ENCODE data around the gene AP2A1. TPM values are rescaled to one million over a fixed set of nuclear protein-coding genes. Genes with fewer than 3 reads are reported as not detected.

Gene AP2A1
- total RNA-seq = 128 and 138 TPM in 2 replicates

DNA sequence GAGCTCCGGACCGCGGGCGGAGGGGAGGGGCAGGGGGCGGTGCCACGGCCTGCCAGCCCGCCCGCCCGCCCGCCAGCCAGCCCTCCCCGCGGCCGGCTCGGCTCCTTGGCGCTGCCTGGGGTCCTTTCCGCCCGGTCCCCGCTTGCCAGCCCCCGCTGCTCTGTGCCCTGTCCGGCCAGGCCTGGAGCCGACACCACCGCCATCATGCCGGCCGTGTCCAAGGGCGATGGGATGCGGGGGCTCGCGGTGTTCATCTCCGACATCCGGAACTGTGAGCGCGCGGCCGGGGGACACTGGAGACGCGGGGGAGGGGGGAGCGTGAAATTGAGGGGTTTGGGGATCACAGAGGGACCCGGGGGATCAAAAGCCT is at the start of gene AP2A1:
Gene AP2A1 (plus strand): TSS at position 72 of the 370 bp plus-strand sequence. CDS start 133 bp downstream, at position 205.

DNA sequence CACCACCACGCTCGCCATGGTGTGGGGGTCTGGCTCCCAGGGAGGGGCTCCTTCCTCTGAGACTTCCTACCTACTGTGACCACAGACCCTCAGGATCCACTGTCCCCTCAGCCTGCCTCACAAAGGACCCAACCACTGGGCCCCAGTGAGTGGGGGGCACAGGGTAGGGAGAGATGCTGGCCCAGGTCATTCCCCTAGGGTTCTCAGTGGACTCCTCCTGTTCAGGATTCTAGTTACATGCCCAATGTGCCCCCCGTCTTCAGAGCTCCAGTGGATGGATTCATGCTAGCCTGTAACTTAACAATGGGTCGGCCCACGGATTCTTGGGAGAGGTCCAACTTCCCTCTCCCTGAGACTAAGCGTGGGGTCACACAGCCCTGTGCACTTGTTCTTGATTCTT is 3.6 kb upstream of the AP2A1 start, which contains the start of gene TSKS:
Gene TSKS (minus strand): TSS at position 77 of the 400 bp plus-strand sequence. CDS start 59 bp downstream, at position 18.

DNA sequence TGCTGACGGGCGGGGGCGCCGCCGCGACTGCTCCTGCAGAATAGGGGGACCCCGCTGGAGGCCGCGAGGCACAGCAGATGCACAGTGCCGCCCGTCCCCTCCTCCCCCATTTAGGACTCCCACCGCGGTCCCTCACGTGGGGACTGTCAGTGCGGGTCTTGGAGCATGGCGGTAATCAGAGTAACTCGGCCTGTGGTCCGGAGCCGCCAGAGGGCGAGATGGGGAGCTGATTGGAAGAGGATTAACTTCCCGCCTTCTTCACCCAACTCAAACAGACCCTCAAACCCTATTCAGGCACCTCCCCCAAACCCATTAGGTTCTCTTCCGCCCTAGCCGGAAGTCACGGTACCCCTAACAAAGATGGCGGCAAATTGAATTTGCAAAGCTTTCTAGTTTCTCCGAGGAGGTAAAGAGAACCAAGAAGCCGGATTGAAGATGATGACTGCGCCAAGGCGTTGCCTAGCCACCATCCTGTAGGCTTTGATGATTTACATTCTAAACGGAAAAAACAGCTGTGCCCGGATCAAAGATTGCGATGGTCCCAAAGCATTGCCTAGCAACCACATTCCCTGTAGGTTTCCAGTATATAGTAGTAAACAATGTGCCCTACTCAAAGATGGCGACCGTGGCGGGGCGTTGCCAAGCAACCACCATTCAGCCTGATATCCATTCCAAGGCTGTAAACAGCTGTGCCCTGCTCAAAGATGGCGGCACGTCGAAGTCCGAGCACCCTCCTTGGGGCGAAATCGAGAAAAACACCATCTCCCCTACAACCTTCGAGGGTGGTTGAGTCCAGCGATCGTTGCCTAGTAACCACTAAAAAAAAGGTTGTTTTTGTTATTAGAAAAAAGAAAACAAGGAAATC is 46.4 kb downstream of the AP2A1 start, which contains the start of gene FUZ:
Gene FUZ (minus strand): TSS at position 296 of the 865 bp plus-strand sequence. CDS start 186 bp downstream, at position 110.

DNA sequence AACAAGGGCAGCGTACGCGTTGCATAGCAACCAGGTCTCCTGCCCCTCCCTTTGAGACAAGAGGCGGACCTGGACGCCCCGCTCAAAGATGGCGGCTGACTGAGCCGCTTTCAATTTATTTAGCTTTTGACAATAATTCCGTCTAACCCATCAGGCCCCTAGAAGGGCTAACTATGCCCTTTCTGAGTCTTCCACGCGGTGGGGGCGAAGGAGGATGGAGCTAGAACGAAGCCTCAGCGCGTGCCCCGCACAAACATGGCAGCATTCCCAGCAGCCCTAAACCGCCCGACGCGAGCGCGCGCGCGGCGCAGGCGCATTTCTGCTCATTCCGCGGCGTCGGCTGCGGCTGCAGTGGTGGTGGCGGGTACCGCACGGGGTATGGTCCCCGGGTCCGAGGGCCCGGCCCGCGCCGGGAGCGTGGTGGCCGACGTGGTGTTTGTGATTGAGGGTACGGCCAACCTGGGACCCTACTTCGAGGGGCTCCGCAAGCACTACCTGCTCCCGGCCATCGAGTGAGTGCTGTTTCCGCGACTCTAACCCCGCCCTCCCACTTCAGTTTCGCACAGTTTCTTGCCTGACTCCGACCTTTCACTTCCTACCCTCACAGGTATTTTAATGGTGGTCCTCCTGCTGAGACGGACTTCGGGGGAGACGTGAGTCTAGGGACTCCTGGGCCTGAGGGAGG is 51.3 kb downstream of the AP2A1 start, which contains the start of gene MED25:
Gene MED25 (plus strand): TSS at position 326 of the 685 bp plus-strand sequence. CDS start 53 bp downstream, at position 379.

DNA sequence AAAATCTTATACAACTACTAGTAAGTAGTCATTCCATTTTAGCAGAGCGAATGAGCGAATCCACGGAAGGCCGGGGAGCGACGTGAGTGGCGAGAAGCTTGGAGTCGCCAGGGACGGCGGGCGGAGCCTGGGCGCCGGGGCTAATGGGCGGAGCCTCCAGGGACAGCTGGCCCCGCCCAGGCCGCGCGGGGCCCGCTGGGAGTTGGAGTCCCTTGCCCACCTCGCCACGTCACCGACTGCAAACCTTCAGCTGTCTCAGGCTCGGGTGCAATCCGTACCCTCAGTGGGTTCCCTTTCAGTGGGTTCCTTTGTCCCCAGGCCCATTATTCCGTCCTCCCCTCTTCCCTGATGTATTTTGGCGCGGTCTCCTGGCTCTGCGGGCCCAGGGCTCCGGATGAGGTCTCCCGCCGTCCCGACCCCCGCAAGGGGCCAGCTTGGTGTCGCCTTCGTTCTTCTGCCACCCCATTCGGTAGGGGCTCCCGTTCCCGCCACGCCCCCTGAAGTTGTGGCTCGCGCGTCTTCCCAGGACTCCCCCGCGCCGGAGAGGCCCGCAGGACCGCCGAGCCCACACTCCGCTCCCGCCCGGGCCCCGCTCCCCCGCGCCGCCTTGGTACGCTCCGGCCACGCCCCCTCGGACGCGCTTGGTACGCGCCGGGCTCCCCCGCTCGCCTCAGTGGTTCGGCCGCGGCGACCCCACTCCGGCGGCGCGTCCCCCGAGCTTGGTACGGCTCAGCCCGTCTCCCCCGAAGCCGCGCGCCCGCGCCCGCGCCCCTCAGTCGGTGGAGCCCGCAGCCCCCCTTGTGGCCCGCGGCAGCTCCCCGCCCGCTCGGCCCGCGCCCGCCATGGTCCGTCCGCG is 83.9 kb downstream of the AP2A1 start, which contains the start of gene PTOV1:
Gene PTOV1 (plus strand): TSS at position 673 of the 856 bp plus-strand sequence.

Other genes with a start within 250 kb of the AP2A1 start
- gene RCN3, start 239.0 kb upstream of the AP2A1 start, total RNA-seq = 108 and 253 TPM in 2 replicates
- gene NOSIP, start 186.4 kb upstream of the AP2A1 start, total RNA-seq = 80.7 and 83.4 TPM in 2 replicates
- gene PRRG2, start 185.7 kb upstream of the AP2A1 start, total RNA-seq = 2.1 and 4.5 TPM in 2 replicates
- 7.4 and 16.8 TPM in 2 replicates for gene PRR12, start 175.8 kb upstream of the AP2A1 start, total RNA-seq
- 64.0 and 122 TPM in 2 replicates for gene RRAS, start 126.9 kb upstream of the AP2A1 start, total RNA-seq
- gene SCAF1, start 124.8 kb upstream of the AP2A1 start, total RNA-seq = 29.5 and 39.8 TPM in 2 replicates
- gene IRF3, start 101.1 kb upstream of the AP2A1 start, total RNA-seq = 43.8 and 83.4 TPM in 2 replicates
- gene BCL2L12, start 101.1 kb upstream of the AP2A1 start, total RNA-seq = 12.6 and 19.8 TPM in 2 replicates
- gene PRMT1, start 89.7 kb upstream of the AP2A1 start, total RNA-seq = 174 and 372 TPM in 2 replicates
- 1.7 and 2.9 TPM in 2 replicates for gene ADM5, start 77.4 kb upstream of the AP2A1 start, total RNA-seq
- 15.8 and 50.0 TPM in 2 replicates for gene CPT1C, start 75.9 kb upstream of the AP2A1 start, total RNA-seq
- gene TSKS, start 3.7 kb upstream of the AP2A1 start, total RNA-seq = not detected in 2 replicates
- gene FUZ, start 46.3 kb downstream of the AP2A1 start, total RNA-seq = 21.5 and 30.1 TPM in 2 replicates
- gene MED25, start 51.3 kb downstream of the AP2A1 start, total RNA-seq = 21.1 and 32.3 TPM in 2 replicates
- 94.0 and 139 TPM in 2 replicates for gene PTOV1, start 84.2 kb downstream of the AP2A1 start, total RNA-seq
- 29.1 and 52.8 TPM in 2 replicates for gene PNKP, start 100.6 kb downstream of the AP2A1 start, total RNA-seq
- gene AKT1S1, start 110.4 kb downstream of the AP2A1 start, total RNA-seq = 25.7 and 38.6 TPM in 2 replicates
- 22.5 TPM in 2 replicates for gene TBC1D17, start 110.7 kb downstream of the AP2A1 start, total RNA-seq
- gene IL4I1, start 129.9 kb downstream of the AP2A1 start, total RNA-seq = 1.3 TPM in 1 of 2 replicates, not detected in the other
- 4.5 and 15.4 TPM in 2 replicates for gene ATF5, start 162.2 kb downstream of the AP2A1 start, total RNA-seq
- gene NUP62, start 162.5 kb downstream of the AP2A1 start, total RNA-seq = 25.5 and 46.2 TPM in 2 replicates
- not detected in 2 replicates for gene SIGLEC11, start 194.2 kb downstream of the AP2A1 start, total RNA-seq

Data from epithelial cell of alveolus of lung (primary cell).